HFFc6 (cell line): Measurements from ENCODE around the gene STIL. TPM values are rescaled to one million over a fixed set of nuclear protein-coding genes. Genes with fewer than 3 reads are reported as not detected.

Source experiments
- DNase-seq: peaks from one replicate; pipeline ENCODE4 v3.0.0-alpha.2; 2018
- H3K27ac Mint-ChIP-seq: 2 replicates; pipeline ENCODE4 v1.8.0; 2020; ENCODE audit warnings: mild to moderate bottlenecking, mixed read lengths
- H3K27me3 Mint-ChIP-seq: 2 replicates; pipeline ENCODE4 v1.8.0; 2021; ENCODE audit warnings: mild to moderate bottlenecking, moderate library complexity, mixed read lengths; ENCODE audit not compliant: insufficient read depth
- H3K36me3 Mint-ChIP-seq: 2 replicates; pipeline ENCODE4 v1.8.0; 2021; ENCODE audit warnings: low read depth, mixed read lengths
- H3K4me1 Mint-ChIP-seq: 2 replicates; pipeline ENCODE4 v1.8.0; 2020; ENCODE audit warnings: low read depth, mixed read lengths
- H3K4me3 Mint-ChIP-seq: 2 replicates; pipeline ENCODE4 v1.8.0; 2020; ENCODE audit warnings: mild to moderate bottlenecking, moderate library complexity, mixed read lengths
- H3K9me3 Mint-ChIP-seq: 2 replicates; pipeline ENCODE4 v1.8.0; 2020; ENCODE audit warnings: mild to moderate bottlenecking, mixed read lengths
- total RNA-seq, 6 experiments: library from RNA; stranded (reverse); fragmentation: NEBNext Ultra II Directional; extraction: Animal tissue kit (Norgen Biotek cat#: 25700); gene quantifications; 2 replicates in 1 of 6; 3 replicates in 5 of 6; pipeline ENCODE4 v1.2.3, GENCODE V29; 2021
- TF ChIP-seq, protein P1 (sequence below): fragments of 200-600 bp; sonication (generic); IDR thresholded peaks from 2 replicates; pipeline ENCODE4 v1.5.0; 2021; ENCODE audit warnings: antibody characterized with exemption, mild to moderate bottlenecking

The STIL gene
- total RNA-seq, 6 experiments from 2014 or later: 7.9 to 16.0 (median 13.6) TPM

DNA sequence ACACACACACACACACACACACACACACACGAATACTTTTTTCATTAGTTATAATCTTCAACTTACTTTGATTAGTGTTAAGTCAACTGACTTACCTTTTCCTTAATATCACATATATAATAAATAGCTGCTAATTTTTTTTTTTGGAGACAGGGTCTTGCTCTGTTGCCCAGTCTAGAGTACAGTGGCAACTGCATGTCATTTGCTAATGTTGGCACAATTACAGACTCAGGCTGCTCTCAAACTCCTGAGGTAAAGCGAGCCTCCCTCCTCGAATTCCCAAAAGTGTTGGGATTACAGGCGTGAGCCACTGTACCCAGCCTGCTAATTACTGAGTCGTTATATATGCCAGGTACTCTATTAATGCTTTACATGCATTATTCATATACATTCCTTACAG is 61.2 kb downstream of the STIL start:
- Mint-ChIP-seq H3K36me3 (peaks cover 14% of the 10 kb centered on the region), H3K27me3 (no peaks in the 10 kb centered on the region; the same call in 1 of the 2 replicates), H3K9me3 (no peaks in the 10 kb centered on the region), H3K4me3 (no peak overlapping the region), H3K27ac (no peak overlapping the region), H3K4me1 (peaks cover 4% of the 10 kb centered on the region; the same call in 1 of the 2 replicates)
- DNase-seq: no peak
- TF ChIP-seq, protein P1, sequence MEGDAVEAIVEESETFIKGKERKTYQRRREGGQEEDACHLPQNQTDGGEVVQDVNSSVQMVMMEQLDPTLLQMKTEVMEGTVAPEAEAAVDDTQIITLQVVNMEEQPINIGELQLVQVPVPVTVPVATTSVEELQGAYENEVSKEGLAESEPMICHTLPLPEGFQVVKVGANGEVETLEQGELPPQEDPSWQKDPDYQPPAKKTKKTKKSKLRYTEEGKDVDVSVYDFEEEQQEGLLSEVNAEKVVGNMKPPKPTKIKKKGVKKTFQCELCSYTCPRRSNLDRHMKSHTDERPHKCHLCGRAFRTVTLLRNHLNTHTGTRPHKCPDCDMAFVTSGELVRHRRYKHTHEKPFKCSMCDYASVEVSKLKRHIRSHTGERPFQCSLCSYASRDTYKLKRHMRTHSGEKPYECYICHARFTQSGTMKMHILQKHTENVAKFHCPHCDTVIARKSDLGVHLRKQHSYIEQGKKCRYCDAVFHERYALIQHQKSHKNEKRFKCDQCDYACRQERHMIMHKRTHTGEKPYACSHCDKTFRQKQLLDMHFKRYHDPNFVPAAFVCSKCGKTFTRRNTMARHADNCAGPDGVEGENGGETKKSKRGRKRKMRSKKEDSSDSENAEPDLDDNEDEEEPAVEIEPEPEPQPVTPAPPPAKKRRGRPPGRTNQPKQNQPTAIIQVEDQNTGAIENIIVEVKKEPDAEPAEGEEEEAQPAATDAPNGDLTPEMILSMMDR: no peak

DNA sequence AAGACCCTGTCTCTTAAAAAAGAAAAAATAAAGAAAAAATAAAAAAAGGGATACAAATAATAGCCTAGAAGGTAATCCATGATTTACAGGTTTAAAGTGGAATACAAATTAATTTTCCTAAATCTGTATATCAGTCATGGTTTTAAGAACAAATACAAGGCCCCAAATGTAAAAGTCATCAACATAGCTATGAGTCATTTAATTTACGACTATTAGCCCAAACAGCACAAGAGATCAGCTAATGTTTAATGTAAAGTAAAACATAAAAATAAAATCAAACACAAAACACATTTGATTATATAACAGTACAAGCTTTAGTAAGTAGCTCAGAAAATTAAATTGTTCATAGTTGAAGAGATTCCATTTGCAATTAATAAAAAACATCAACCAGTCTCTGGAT is 61.6 kb downstream of the STIL start:
- Mint-ChIP-seq H3K36me3 (peaks cover 14% of the 10 kb centered on the region), H3K27me3 (no peaks in the 10 kb centered on the region; the same call in 1 of the 2 replicates), H3K4me1 (peaks cover 4% of the 10 kb centered on the region; the same call in 1 of the 2 replicates), H3K4me3 (no peak overlapping the region), H3K9me3 (no peaks in the 10 kb centered on the region), H3K27ac (no peak overlapping the region)
- TF ChIP-seq, protein P1: no peak
- no peak for DNase-seq

DNA sequence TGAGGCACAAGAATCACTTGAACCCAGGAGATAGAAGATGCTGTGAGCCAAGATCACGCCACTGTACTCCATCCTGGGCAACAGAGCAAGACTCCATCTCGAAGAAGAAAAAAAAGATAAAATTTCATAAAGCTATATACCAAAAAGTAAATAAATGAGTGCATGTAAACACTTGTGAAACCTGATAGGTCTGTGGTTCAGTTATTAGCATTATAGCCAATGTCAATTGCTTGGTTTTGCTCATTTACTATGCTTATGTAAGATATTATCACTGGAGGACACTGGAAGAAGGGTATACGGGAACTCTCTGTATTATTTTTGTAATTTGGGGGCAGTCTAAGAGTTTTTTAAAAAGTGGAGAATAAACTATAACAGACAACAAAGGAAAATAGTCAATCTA is 64.2 kb downstream of the STIL start:
- Mint-ChIP-seq H3K9me3 (no peaks in the 10 kb centered on the region), H3K36me3 (peaks cover 9% of the 10 kb centered on the region), H3K27ac (no peak overlapping the region), H3K27me3 (no peaks in the 10 kb centered on the region; the same call in none of the 2 replicates), H3K4me3 (no peak overlapping the region), H3K4me1 (peaks cover 4% of the 10 kb centered on the region; the same call in 1 of the 2 replicates)
- no peak for DNase-seq
- TF ChIP-seq, protein P1: no peak

DNA sequence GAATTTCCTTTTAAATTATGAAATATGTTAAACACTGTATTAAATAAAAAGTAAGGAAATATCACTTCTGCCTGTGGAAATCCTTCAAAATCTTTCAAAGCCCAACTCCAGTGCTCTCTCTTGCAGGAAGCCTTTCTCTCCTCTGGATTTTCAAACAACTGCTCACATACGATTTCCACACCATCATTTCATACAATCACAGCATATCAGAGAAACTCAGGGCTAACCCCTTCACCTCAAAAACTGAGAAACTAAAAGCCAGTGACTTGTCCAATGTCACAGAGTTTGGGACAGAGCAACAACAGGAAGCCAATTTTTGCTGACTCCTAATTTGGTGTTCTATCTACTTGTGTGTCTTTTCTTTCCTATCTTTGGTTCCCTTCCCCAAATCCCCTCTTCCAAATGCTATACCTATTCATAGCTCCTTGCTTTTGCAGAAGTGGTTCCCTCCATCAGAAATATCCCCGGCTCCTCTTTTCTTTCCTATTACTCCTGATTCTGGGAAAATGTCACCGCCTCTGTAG is 69.5 kb downstream of the STIL start:
- H3K36me3 Mint-ChIP-seq: peaks cover 3% of the 10 kb centered on the region; the same call in 1 of the 2 replicates
- no peak overlapping the region for H3K4me3 Mint-ChIP-seq
- TF ChIP-seq, protein P1: no peak
- DNase-seq: no peak
- H3K27me3 Mint-ChIP-seq: peaks cover 10% of the 10 kb centered on the region
- H3K9me3 Mint-ChIP-seq: no peaks in the 10 kb centered on the region
- H3K27ac Mint-ChIP-seq: no peak overlapping the region
- H3K4me1 Mint-ChIP-seq: peaks cover 2% of the 10 kb centered on the region; the same call in 1 of the 2 replicates

DNA sequence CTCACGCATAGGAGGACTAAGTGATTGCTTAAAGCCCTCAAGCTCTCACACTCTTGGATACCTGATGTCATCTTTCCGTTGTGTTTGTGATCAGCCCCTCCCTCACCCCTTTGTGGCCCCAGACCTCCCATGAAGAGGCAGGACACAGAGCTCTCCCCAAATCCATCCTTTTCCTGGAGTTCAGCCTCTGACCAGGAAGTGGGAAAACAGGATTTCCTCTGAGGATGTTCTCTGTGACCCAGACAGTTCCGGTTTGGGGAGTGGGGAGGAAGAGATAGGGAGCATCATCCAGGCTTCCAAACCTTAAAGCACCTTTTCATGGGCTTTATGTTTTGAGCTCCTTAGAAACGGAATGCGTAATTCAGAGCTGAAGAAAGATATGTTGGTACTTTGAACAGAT is 70.0 kb downstream of the STIL start:
- Mint-ChIP-seq H3K36me3 (peaks cover 2% of the 10 kb centered on the region; the same call in 1 of the 2 replicates), H3K27me3 (peaks cover 11% of the 10 kb centered on the region), H3K4me3 (no peak overlapping the region), H3K9me3 (no peaks in the 10 kb centered on the region), H3K4me1 (peaks cover 6% of the 10 kb centered on the region; the same call in 1 of the 2 replicates), H3K27ac (no peak overlapping the region)
- DNase-seq: no peak
- TF ChIP-seq, protein P1: no peak
